Lung (tissue), 12 donors: ENCODE results near the gene SEC62. TPM values are rescaled to one million over a fixed set of nuclear protein-coding genes. Genes with fewer than 3 reads are reported as not detected.

Source experiments
- ATAC-seq: fragments of 200-7000 bp; cut with Tn5 transposase; one replicate; pipeline ENCODE4 v1.9.1; 2020; ENCODE audit warnings: moderate number of reproducible peaks; ENCODE audit not compliant: insufficient read depth, low FRiP score
- DNase-seq, 3 donors: peaks; one replicate each; pipeline ENCODE4 v3.0.0-alpha.2; 2013 to 2017
- H3K27ac ChIP-seq, 2 donors: one replicate each; pipeline ENCODE4 v1.5.1; 2013; ENCODE audit warnings: mild to moderate bottlenecking in 2 of 2, moderate library complexity in 2 of 2, control low read depth in 1 of 2, inconsistent platforms in 1 of 2, low read depth in 1 of 2, low read length in 1 of 2
- H3K27me3 ChIP-seq, 3 donors: one replicate each; pipeline ENCODE4 v1.5.1; 2013; ENCODE audit warnings: low read length in 2 of 3; ENCODE audit not compliant: control insufficient read depth in 3 of 3, insufficient read depth in 3 of 3
- H3K36me3 ChIP-seq, 4 donors: one replicate each; pipeline ENCODE4 v1.5.1; 2013; ENCODE audit warnings: low read length in 4 of 4, mild to moderate bottlenecking in 1 of 4, moderate library complexity in 1 of 4; ENCODE audit not compliant: control insufficient read depth in 4 of 4, insufficient read depth in 4 of 4
- H3K4me1 ChIP-seq, 5 donors: one replicate each; pipeline ENCODE4 v1.5.1; 2013; ENCODE audit warnings: low read length in 5 of 5, mild to moderate bottlenecking in 2 of 5, moderate library complexity in 1 of 5; ENCODE audit not compliant: control insufficient read depth in 5 of 5, insufficient read depth in 5 of 5
- H3K4me3 ChIP-seq: one replicate; pipeline ENCODE4 v1.5.1; 2013; ENCODE audit warnings: mild to moderate bottlenecking, control low read depth, moderate library complexity
- H3K9ac ChIP-seq, 2 donors: one replicate each; pipeline ENCODE4 v1.5.1; 2013; ENCODE audit warnings: low read length in 2 of 2, control low read depth in 1 of 2; ENCODE audit not compliant: insufficient read depth in 1 of 2
- H3K9me3 ChIP-seq, 4 donors: one replicate each; pipeline ENCODE4 v1.5.1; 2013; ENCODE audit warnings: low read length in 3 of 4, mild to moderate bottlenecking in 1 of 4, moderate library complexity in 1 of 4; ENCODE audit not compliant: control insufficient read depth in 4 of 4, insufficient read depth in 3 of 4
- WGBS, 2 donors: extraction: QIAGEN DNeasy Blood & Tissue Kit; methylation state at CpG; one replicate each; pipeline ENCODE4 v1.1.7; 2013; 5-methylcytosine and 5-hydroxymethylcytosine counted together
- polyA plus RNA-seq, 2 donors: library from polyadenylated mRNA; stranded (reverse); fragments of 200-250 nt; gene quantifications; one replicate each; pipeline ENCODE4 v1.2.1, GENCODE V29; 2013
- total RNA-seq, 2 donors: library from RNA; depleted of rRNA in 1 of 2; stranded (reverse); fragments of >200 nt in 1 of 2; gene quantifications; one replicate each; pipeline ENCODE4 v1.2.1, GENCODE V29; 2014 to 2021
- TF ChIP-seq, protein P1 (sequence below): IDR thresholded peaks from 2 replicates; pipeline ENCODE4 v1.5.1; 2012; ENCODE audit warnings: mild to moderate bottlenecking; ENCODE audit errors: control extremely low read depth, extremely low read depth
- donor health status: control.
- donor health status: control.
- donor health status: Bipolar disorder and iron deficiency.
- donor health status: healthy.
- donor health status: DM: yes; HTN: yes; CAD: no.

SEC62 gene
- total and polyA plus RNA-seq, 4 donors = 55.2 to 96.5 (median 62.7) TPM

DNA sequence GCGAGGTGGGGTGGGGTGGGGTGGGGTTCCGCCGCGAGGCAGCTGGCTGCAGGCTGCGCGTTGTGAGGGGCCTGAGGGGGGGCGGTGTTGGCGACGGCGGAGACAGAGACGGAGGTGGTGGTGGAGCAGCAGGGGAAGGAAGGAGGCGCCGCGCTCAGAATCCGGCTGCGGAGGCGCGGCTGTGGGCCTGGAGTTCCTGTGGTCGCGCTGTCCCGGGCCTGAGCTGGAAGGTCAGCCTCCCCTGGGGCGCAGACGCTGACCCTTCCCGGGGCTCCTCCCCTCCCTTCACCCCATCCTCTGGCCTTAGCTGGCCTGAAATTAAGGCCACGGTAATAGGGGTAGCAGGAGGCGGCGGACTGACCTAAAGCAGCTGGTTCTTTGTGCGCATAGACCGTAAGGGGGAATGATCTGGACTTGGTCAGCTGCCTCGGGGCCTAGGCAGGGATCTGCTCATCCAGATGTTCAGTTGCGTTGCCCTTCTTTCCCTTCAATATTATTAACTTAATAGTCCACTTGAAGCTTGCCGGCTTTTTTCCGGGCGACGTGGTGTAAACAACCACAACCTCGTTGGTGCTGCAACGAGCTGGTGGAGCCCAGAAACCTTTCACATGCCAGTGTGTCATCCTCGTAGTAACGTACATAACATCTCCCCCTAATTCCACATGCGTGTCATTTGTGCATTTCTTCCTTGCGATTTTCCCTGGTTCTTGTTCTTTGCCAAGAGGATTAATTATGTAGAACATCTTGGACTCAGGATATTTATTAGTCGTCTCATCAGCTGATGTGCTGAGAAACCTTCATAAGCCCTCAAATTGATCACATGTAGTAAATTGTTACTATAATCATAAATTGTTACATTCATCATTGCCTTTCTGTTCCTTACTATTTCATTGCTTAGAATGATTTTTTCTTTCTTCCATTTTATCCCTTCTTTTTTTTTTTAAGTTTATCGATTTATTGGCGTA, 626 bp downstream of the SEC62 start:
- peak overlapping the region; percentile 96 for H3K4me3 ChIP-seq
- peaks cover 0 to 25% (median 9%) of the 10 kb centered on the region in 5 donors for H3K4me1 ChIP-seq
- DNase-seq (peak in 2 of 3 donors; percentile 74 to 81), ATAC-seq (peak; percentile 67)
- TF ChIP-seq, protein P1, sequence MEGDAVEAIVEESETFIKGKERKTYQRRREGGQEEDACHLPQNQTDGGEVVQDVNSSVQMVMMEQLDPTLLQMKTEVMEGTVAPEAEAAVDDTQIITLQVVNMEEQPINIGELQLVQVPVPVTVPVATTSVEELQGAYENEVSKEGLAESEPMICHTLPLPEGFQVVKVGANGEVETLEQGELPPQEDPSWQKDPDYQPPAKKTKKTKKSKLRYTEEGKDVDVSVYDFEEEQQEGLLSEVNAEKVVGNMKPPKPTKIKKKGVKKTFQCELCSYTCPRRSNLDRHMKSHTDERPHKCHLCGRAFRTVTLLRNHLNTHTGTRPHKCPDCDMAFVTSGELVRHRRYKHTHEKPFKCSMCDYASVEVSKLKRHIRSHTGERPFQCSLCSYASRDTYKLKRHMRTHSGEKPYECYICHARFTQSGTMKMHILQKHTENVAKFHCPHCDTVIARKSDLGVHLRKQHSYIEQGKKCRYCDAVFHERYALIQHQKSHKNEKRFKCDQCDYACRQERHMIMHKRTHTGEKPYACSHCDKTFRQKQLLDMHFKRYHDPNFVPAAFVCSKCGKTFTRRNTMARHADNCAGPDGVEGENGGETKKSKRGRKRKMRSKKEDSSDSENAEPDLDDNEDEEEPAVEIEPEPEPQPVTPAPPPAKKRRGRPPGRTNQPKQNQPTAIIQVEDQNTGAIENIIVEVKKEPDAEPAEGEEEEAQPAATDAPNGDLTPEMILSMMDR = no peak
- peak overlapping the region; percentile 83 to 99 for H3K27ac ChIP-seq
- 4 to 6% methylated on average over 29 to 44 of the region's 44 CpGs for WGBS, 2 donors
- peak overlapping the region; percentile 87 to 88 for H3K9ac ChIP-seq
- H3K27me3 ChIP-seq = no peaks in the 10 kb centered on the region
- H3K36me3 ChIP-seq = peaks cover 0 to 2% (median under 1%) of the 10 kb centered on the region in 4 donors
- H3K9me3 ChIP-seq = no peaks in the 10 kb centered on the region

DNA sequence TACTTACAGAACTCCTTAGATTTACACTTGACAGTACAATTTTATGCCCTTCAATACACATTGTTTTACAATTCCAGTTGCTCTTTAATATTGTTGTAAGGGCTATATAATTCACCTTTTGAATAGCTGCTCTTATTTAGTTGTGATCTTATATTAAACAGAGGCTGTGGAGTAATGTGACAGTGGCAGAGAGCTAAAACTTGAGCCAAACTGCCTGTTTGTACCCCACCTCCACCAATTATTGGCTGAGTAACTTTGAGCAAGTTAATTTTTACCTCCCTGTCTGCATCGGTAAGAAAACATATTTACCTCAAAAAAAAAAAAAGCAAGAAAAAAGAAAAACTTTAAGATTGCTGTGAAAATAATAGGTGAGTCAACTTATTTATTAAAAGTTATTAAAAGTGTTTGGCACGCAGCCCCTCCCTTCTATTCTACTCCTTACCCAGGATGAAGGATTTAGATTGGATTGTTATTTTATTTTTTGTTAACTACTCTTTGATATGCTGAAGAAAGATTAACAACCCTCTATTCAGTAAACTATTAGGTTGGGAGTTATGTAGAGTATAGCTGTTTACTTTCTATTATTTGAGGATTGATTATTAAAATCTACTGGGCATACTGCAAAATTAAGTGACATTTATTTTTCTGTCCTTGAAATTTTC, 1.7 kb downstream of the SEC62 start:
- H3K36me3 ChIP-seq = peaks cover 0 to 2% (median 2%) of the 10 kb centered on the region in 4 donors
- DNase-seq (peak in 1 of 3 donors; percentile 4), ATAC-seq (no peak)
- TF ChIP-seq, protein P1 = no peak
- H3K27me3 ChIP-seq = no peaks in the 10 kb centered on the region
- WGBS, 2 donors = 48 to 68% methylated on average over 2 of the region's 2 CpGs
- peak overlapping the region in 1 of 2 donors; percentile 88 for H3K9ac ChIP-seq
- H3K9me3 ChIP-seq = no peaks in the 10 kb centered on the region
- no peak overlapping the region for H3K4me3 ChIP-seq
- H3K4me1 ChIP-seq = peaks cover 0 to 25% (median 9%) of the 10 kb centered on the region in 5 donors
- no peak overlapping the region for H3K27ac ChIP-seq

DNA sequence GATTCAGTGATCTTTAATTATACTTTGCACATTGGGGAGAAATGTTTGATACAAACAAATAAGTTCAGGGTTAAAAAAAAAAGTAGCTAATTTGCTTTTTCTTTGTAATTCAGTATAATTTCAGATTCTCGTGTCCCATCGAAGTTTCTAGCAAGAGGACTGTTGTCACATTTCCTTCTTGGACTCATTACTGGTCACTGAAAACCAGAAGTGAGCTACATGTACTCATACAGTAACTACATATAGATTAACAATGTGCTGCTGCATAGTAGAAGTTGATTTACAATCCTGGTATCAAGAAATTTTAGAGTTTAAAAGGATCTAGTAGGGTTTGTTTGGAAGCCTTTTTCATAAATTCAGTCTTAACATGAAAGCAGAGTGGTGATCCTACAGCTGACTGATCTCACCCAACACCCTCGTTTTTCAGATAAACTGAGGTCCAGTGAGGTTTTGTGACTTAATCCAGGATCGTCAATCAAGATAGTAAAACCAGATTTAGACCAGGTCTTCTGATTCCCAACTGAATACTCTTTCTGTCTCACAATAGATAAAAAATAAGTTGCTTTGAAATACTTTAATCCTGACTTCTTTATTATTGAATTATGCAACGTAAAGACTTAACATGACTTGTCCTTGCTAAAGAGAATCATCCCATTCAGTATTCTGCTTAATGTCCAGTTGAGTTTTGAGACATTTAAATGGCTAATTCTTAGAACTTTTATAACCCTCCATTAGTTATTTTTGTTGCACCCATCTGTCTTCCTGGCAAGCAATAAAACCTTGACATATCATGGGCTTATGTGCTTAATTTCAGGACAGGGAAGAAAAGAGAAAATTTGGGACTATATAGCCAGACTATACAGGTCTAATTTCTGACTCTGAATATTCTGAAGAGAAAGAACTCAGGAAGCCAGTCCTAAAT, 2.8 kb downstream of the SEC62 start:
- no peak overlapping the region for H3K9ac ChIP-seq
- no peak for ATAC-seq
- H3K36me3 ChIP-seq = peaks cover 0 to 4% (median 2%) of the 10 kb centered on the region in 4 donors

More for the DNA sequence above, 2.8 kb downstream of the SEC62 start:
- Histone ChIP-seq H3K27me3 (no peaks in the 10 kb centered on the region), H3K27ac (no peak overlapping the region), H3K9me3 (no peaks in the 10 kb centered on the region), H3K4me1 (peaks cover 0 to 25% (median 9%) of the 10 kb centered on the region in 5 donors), H3K4me3 (no peak overlapping the region)
- 62 to 64% methylated on average over 5 of the region's 5 CpGs for WGBS, 2 donors
- peak in 2 of 3 donors; percentile 14 to 28 for DNase-seq
- TF ChIP-seq, protein P1 = no peak
